GM12873 (cell line): ENCODE results near the gene BICRA.

Experiments
- CTCF ChIP-seq: IDR thresholded peaks from 2 replicates; pipeline ENCODE4 v1.5.1; 2012; ENCODE audit warnings: low read depth, mild to moderate bottlenecking, moderate library complexity, low read length, control low read depth; ENCODE audit not compliant: insufficient read depth; ENCODE audit errors: missing control alignments

BICRA gene

DNA sequence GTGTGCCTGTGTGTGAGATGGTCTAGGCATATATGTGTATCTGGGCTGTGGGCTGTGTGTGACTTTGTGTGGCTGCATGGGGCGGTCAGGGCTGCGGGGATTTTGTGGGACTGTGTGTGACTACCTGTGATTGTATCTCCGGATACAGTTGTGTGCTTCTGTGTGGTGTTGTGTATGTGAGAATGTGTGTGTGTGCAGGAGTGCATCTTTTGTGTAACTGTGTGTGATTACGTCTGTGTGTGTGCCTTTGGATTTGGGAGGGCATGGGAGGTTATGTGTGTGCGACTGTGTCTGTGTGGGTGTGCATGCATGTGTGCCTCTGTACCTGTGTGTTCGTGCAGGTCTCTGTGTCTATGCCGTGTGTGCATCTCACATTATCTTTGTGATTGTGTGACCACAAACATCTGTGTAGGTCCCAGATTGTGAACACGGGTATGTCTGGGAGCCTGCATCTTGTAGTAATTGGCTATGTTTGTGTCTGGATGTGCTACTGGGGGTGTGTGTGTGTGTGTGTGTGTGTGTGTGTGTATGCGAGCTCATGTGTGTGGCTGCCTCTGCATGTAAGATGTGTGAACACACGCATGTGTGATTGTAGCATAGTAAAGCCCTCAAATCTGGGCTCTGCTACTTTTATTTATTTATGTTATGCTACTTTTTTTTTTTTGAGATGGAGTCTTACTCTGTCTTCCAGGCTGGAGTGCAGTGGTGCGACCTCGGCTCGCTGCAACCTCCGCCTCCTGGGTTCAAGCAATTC, 111.9 kb downstream of the BICRA start:
- no peak for TF ChIP-seq CTCF

GRCh38 chr19:47723581-47723940, 114.6 kb downstream of the BICRA start:
- no peak for TF ChIP-seq CTCF

- no peak for TF ChIP-seq CTCF
Measured at GRCh38 chr19:47725759-47726401, 116.9 kb downstream of the BICRA start.

- no peak for TF ChIP-seq CTCF
Measured at GRCh38 chr19:47726467-47726866, 117.5 kb downstream of the BICRA start.

DNA sequence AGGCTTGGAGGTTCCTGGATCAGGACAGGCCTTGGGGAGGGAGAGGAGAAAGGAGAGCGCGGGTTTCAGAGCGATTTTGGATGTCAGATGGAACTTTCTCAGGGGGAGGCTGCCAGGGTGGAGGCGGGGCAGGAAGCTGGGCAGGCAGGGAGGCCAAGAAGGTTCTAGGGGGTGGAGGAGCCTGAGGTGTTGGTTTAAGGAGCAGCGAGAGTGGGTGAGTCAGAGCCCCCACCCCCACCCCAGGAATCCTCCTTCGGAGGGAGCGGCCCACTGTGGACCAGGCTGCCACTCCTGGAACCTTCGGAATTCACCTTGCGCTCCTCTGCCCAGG, 120.5 kb downstream of the BICRA start:
- TF ChIP-seq CTCF = no peak

DNA sequence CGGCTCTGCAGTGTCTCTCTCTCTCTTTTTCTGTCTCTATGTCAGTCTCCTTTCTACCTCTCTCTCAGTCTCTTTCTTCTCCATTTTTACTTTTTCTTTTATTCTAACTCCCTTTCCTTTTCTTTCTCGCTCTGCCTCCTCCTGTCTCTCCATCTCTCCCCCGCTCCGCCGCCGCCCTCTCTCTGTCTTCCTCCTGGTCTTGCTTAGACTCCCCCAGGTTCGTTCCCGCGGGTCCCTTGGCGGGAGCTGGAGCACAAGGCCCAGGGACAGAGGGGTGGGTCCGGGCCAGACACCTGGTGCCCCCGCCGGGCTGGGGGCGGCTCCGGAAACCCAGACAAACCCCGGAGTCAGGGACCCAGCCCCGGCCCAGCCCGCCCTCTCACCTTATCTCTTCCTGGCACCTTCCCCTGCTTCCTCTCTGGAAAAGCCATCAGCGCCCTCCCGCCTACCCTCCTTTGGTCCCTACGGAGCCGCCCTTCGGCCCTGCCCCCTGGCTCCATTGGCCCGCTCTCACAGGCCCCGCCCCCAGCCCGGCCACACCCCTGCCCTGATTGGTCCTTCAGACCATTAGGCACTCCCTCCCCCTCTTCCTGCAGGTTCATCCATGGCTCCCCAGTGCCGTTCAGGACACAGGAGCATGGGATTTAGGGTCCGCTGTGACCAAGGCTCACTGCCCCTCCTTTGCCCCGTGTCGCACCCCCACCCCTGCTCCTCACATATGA, 121.0 kb downstream of the BICRA start:
- TF ChIP-seq CTCF = no peak

- TF ChIP-seq CTCF = no peak
Measured at GRCh38 chr19:47730521-47730889, 121.6 kb downstream of the BICRA start.
